Measurements from ENCODE around the gene USP47. TPM values are rescaled to one million over a fixed set of nuclear protein-coding genes. Genes with fewer than 3 reads are reported as not detected.

The USP47 gene
- total RNA-seq, 1 experiment from 2014 or later, result 45.9 TPM

DNA sequence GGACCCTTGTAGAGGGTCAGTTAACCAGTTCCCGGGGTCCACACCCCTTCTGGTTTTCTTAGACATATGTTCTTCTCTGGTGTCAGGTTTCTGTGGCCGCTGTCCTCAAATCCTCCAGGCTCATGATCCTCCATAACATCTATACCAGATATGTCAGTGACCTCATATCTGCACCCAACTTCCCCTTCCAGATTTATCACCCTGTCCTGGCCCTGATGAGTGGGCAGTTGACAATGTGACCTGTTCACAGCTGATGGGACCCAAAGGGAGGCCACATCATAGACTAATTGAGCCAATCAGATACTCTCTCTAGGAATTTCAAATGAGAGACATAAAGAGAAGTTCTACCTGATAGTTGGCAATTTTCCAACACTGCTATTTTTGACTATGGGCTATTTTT, 161.6 kb downstream of the USP47 start:
- Histone ChIP-seq H3K4me3 (ENCODE audit: low read depth, low read length, poor library complexity, severe bottlenecking) (no peak overlapping the region), H3K27ac (ENCODE audit: low read depth, low read length, poor library complexity, severe bottlenecking) (no peak overlapping the region), H3K9me3 (ENCODE audit: low read depth, low read length, poor library complexity, severe bottlenecking) (no peaks in the 10 kb centered on the region), H3K36me3 (ENCODE audit: insufficient read depth, low read length, poor library complexity, severe bottlenecking) (no peaks in the 10 kb centered on the region), H3K4me1 (ENCODE audit: insufficient read depth, low read length, poor library complexity, severe bottlenecking) (peaks cover 4% of the 10 kb centered on the region), H3K27me3 (replicated peaks; ENCODE audit: insufficient read depth, low read depth, low read length, poor library complexity) (peaks cover 32% of the 10 kb centered on the region)
- BruUV-seq (replicated peaks), result no TSS peak
- DNase-seq (ENCODE audit: low spot score), result no peak
- POLR2A ChIA-PET (ENCODE audit: low non-redundant PET), result no interaction called here
- CTCF ChIA-PET, result no interaction called here
- TF ChIP-seq, protein P1, sequence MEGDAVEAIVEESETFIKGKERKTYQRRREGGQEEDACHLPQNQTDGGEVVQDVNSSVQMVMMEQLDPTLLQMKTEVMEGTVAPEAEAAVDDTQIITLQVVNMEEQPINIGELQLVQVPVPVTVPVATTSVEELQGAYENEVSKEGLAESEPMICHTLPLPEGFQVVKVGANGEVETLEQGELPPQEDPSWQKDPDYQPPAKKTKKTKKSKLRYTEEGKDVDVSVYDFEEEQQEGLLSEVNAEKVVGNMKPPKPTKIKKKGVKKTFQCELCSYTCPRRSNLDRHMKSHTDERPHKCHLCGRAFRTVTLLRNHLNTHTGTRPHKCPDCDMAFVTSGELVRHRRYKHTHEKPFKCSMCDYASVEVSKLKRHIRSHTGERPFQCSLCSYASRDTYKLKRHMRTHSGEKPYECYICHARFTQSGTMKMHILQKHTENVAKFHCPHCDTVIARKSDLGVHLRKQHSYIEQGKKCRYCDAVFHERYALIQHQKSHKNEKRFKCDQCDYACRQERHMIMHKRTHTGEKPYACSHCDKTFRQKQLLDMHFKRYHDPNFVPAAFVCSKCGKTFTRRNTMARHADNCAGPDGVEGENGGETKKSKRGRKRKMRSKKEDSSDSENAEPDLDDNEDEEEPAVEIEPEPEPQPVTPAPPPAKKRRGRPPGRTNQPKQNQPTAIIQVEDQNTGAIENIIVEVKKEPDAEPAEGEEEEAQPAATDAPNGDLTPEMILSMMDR (conservative IDR thresholded peaks at IDR 0.05; ENCODE audit: low read depth, low read length), result no peak
- no peak for TF ChIP-seq EZH2 (IDR thresholded peaks at IDR 0.05; ENCODE audit: borderline replicate concordance, low read depth, low read length, poor library complexity, severe bottlenecking)
- intact Hi-C loops (cut with micrococcal nuclease; ENCODE audit: unreplicated experiment), result no loop called here

DNA sequence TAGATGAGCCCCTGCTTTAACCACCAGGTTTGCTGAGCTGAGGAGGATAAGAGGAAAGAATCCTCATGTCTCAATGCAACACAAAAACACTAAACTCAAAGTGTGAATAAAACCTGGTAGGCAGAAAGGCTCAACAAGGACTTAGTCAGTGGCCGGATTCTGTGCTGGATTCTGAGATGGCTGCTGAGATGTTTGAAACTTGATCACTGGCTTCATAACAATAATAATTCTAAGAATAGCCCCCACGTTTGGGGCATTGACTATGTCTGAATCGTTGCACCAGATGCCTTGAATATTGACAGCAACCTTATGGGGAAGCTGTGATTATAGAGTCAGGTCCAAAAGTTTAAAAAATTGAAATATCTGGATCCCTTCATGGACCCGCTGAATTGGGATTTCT, 162.0 kb downstream of the USP47 start:
- intact Hi-C loops (cut with micrococcal nuclease; ENCODE audit: unreplicated experiment), result no loop called here

DNA sequence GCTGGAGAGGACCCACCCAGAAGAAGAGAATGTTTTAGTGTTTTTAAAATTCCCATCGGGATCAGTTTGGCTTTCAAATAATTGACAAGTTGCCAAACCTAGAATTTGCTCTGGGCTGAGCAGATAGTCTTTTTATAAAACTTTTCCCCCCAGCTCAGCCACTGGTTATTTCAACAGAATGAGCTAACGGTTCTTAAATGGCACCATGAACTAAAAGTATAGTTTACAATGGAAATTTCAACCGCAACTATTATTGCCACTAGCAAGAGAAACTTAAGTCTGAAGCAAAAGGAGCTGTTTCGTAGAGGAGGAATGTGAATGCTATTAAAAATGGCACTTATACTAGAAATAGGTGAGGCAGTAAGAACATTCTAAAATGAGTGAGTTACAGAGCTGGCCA, 163.3 kb downstream of the USP47 start:
- BruUV-seq (replicated peaks), result no TSS peak
- CTCF ChIA-PET, result no interaction called here
- intact Hi-C loops (cut with micrococcal nuclease; ENCODE audit: unreplicated experiment), result no loop called here
- no peaks in the 10 kb centered on the region for H3K9me3 ChIP-seq (ENCODE audit: low read depth, low read length, poor library complexity, severe bottlenecking)
- no peak for DNase-seq (ENCODE audit: low spot score)
- no peak overlapping the region for H3K4me3 ChIP-seq (ENCODE audit: low read depth, low read length, poor library complexity, severe bottlenecking)
- peaks cover 4% of the 10 kb centered on the region for H3K4me1 ChIP-seq (ENCODE audit: insufficient read depth, low read length, poor library complexity, severe bottlenecking)
- no peak overlapping the region for H3K27ac ChIP-seq (ENCODE audit: low read depth, low read length, poor library complexity, severe bottlenecking)
- no peaks in the 10 kb centered on the region for H3K36me3 ChIP-seq (ENCODE audit: insufficient read depth, low read length, poor library complexity, severe bottlenecking)
- POLR2A ChIA-PET (ENCODE audit: low non-redundant PET), result no interaction called here
- TF ChIP-seq, protein P1 (conservative IDR thresholded peaks at IDR 0.05; ENCODE audit: low read depth, low read length), result no peak
- TF ChIP-seq EZH2 (IDR thresholded peaks at IDR 0.05; ENCODE audit: borderline replicate concordance, low read depth, low read length, poor library complexity, severe bottlenecking), result no peak
- peaks cover 43% of the 10 kb centered on the region for H3K27me3 ChIP-seq (replicated peaks; ENCODE audit: insufficient read depth, low read depth, low read length, poor library complexity)

More for the DNA sequence above, 162.0 kb downstream of the USP47 start:
- BruUV-seq (replicated peaks), result no TSS peak
- no peak for DNase-seq (ENCODE audit: low spot score)
- Histone ChIP-seq H3K9me3 (ENCODE audit: low read depth, low read length, poor library complexity, severe bottlenecking) (no peaks in the 10 kb centered on the region), H3K4me1 (ENCODE audit: insufficient read depth, low read length, poor library complexity, severe bottlenecking) (peaks cover 4% of the 10 kb centered on the region), H3K36me3 (ENCODE audit: insufficient read depth, low read length, poor library complexity, severe bottlenecking) (no peaks in the 10 kb centered on the region), H3K27ac (ENCODE audit: low read depth, low read length, poor library complexity, severe bottlenecking) (no peak overlapping the region), H3K27me3 (replicated peaks; ENCODE audit: insufficient read depth, low read depth, low read length, poor library complexity) (peaks cover 34% of the 10 kb centered on the region), H3K4me3 (ENCODE audit: low read depth, low read length, poor library complexity, severe bottlenecking) (no peak overlapping the region)
- CTCF ChIA-PET, result no interaction called here
- TF ChIP-seq, protein P1 (conservative IDR thresholded peaks at IDR 0.05; ENCODE audit: low read depth, low read length), result no peak
- no peak for TF ChIP-seq EZH2 (IDR thresholded peaks at IDR 0.05; ENCODE audit: borderline replicate concordance, low read depth, low read length, poor library complexity, severe bottlenecking)
- POLR2A ChIA-PET (ENCODE audit: low non-redundant PET), result no interaction called here
